Neural cell (in vitro differentiated cells): ENCODE measurements around the gene CD200. TPM values are rescaled to one million over a fixed set of nuclear protein-coding genes. Genes with fewer than 3 reads are reported as not detected.

Experiments
- H2AFZ ChIP-seq: fragments of 200-600, 300-800 bp; sonication (generic), shearing (Covaris generic); 2 replicates; pipeline ENCODE4 v1.6.0; 2014; ENCODE audit warnings: low read depth, mild to moderate bottlenecking, antibody characterized with exemption, low read length, moderate library complexity
- H3F3A ChIP-seq: fragments of 200-600 bp; shearing (Covaris generic); 2 replicates; pipeline ENCODE4 v1.6.1; 2016; ENCODE audit warnings: mild to moderate bottlenecking, moderate library complexity, mixed read lengths, antibody characterized with exemption, low read length; ENCODE audit not compliant: insufficient read depth, poor library complexity, severe bottlenecking
- H3K27ac ChIP-seq: fragments of 200-600, 300-800 bp; sonication (generic), shearing (Covaris generic); 2 replicates; pipeline ENCODE4 v1.5.1; 2014; ENCODE audit warnings: mild to moderate bottlenecking, low read length, moderate library complexity
- H3K27me3 ChIP-seq: fragments of 300-800, 200-600 bp; sonication (generic), shearing (Covaris generic); 2 replicates; pipeline ENCODE4 v1.6.0; 2014; ENCODE audit warnings: mild to moderate bottlenecking, low read depth, low read length, moderate library complexity; ENCODE audit not compliant: insufficient read depth
- H3K36me3 ChIP-seq: fragments of 300-800, 200-600 bp; sonication (generic), shearing (Covaris generic); 2 replicates; pipeline ENCODE4 v1.5.1; 2014; ENCODE audit warnings: mild to moderate bottlenecking, antibody characterized with exemption, low read length, moderate library complexity; ENCODE audit not compliant: insufficient read depth
- H3K4me2 ChIP-seq: fragments of 300-800, 200-600 bp; sonication (generic), shearing (Covaris generic); 2 replicates; pipeline ENCODE4 v1.6.0; 2014; ENCODE audit warnings: mild to moderate bottlenecking, low read length
- H3K4me3 ChIP-seq: fragments of 300-800, 200-600 bp; sonication (generic), shearing (Covaris generic); 2 replicates; pipeline ENCODE4 v1.5.1; 2014; ENCODE audit warnings: mild to moderate bottlenecking, low read length, moderate library complexity
- H3K79me2 ChIP-seq: fragments of 200-600 bp; shearing (Covaris generic); replicated peaks from 2 replicates; pipeline ENCODE4 v1.6.0; 2014; ENCODE audit warnings: mild to moderate bottlenecking, low read length, moderate library complexity; ENCODE audit not compliant: insufficient read depth
- H3K9ac ChIP-seq: fragments of 300-800, 200-600 bp; sonication (generic), shearing (Covaris generic); 2 replicates; pipeline ENCODE4 v1.6.1; 2016; ENCODE audit warnings: mild to moderate bottlenecking, low read length, mixed read lengths
- H3K9me2 ChIP-seq: fragments of 200-600 bp; shearing (Covaris generic); 2 replicates; pipeline ENCODE4 v1.6.1; 2016; ENCODE audit warnings: mild to moderate bottlenecking, low read length, mixed read lengths; ENCODE audit not compliant: insufficient read depth
- H3K9me3 ChIP-seq: fragments of 200-600, 300-800 bp; sonication (generic), shearing (Covaris generic); 2 replicates; pipeline ENCODE4 v1.6.1; 2016; ENCODE audit warnings: mild to moderate bottlenecking, mixed run types, low read length, moderate library complexity, mixed read lengths
- H4K20me1 ChIP-seq: fragments of 200-600 bp; shearing (Covaris generic); 2 replicates; pipeline ENCODE4 v1.6.1; 2016; ENCODE audit warnings: mild to moderate bottlenecking, mixed run types; ENCODE audit not compliant: insufficient read depth
- EP300 ChIP-seq: fragments of 450-650 bp; conservative IDR thresholded peaks from 2 replicates; pipeline ENCODE4 v1.6.1; 2014; ENCODE audit warnings: antibody characterized with exemption, mild to moderate bottlenecking, moderate library complexity; ENCODE audit not compliant: poor library complexity, severe bottlenecking
- EZH2 ChIP-seq: fragments of 200-600, 300-800 bp; shearing (Covaris generic), sonication (generic); IDR thresholded peaks from 2 replicates; pipeline ENCODE4 v1.6.1; 2014; ENCODE audit warnings: antibody characterized with exemption, low read length, borderline replicate concordance, mild to moderate bottlenecking; ENCODE audit not compliant: insufficient read depth, poor library complexity, severe bottlenecking
- MXI1 ChIP-seq: fragments of 450-650 bp; conservative IDR thresholded peaks from 2 replicates; pipeline ENCODE4 v1.6.1; 2014; ENCODE audit warnings: antibody characterized with exemption, mild to moderate bottlenecking; ENCODE audit not compliant: poor library complexity, severe bottlenecking
- POLR2AphosphoS5 ChIP-seq: IDR thresholded peaks from 2 replicates; pipeline ENCODE4 v1.6.1; 2012
- RAD21 ChIP-seq: fragments of 450-650 bp; conservative IDR thresholded peaks from 2 replicates; pipeline ENCODE4 v1.6.1; 2014; ENCODE audit warnings: antibody characterized with exemption, mild to moderate bottlenecking, moderate library complexity
- SMC3 ChIP-seq: fragments of 450-650 bp; conservative IDR thresholded peaks from 2 replicates; pipeline ENCODE4 v1.6.1; 2014; ENCODE audit warnings: antibody characterized with exemption, mild to moderate bottlenecking, moderate library complexity; ENCODE audit not compliant: poor library complexity
- TAF1 ChIP-seq: IDR thresholded peaks from 2 replicates; pipeline ENCODE4 v1.6.1; 2012; ENCODE audit warnings: low read depth
- polyA plus RNA-seq: library from polyadenylated mRNA; depleted of rRNA; stranded (reverse); fragments of >200 nt; gene quantifications from 2 replicates; pipeline ENCODE4 v1.2.3, GENCODE V29; 2014
- TF ChIP-seq, protein P1 (sequence below): IDR thresholded peaks from 2 replicates; pipeline ENCODE4 v1.6.1; 2012; ENCODE audit warnings: borderline replicate concordance
- TF ChIP-seq, protein P2 (sequence below): fragments of 450-650 bp; IDR thresholded peaks from 2 replicates; pipeline ENCODE4 v1.5.1; 2014; ENCODE audit warnings: antibody characterized with exemption, mild to moderate bottlenecking, moderate library complexity; ENCODE audit not compliant: poor library complexity, severe bottlenecking

Gene CD200
- polyA plus RNA-seq, 1 donor from 2014 or later = 174 TPM

DNA sequence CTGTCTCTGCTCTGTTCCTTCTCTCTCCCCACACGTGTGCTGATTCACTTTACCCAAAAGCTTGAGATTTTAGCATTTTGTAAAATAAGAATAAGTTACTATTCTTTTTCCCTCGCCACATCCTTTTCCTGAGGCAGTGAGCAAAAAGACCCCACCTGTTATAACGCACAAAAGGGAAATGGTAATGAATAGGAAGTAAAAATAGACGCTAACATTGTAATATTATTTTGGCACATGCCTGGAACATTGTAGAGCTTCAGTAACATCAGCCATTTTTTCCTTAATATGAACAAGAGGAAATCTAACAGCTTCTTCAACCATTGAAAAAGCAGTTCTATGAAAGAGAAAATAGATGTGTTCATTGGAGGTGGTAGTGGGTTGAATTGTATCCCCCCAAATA, 40.5 kb downstream of the CD200 start:
- TF ChIP-seq POLR2AphosphoS5 = no peak
- TF ChIP-seq, protein P1, sequence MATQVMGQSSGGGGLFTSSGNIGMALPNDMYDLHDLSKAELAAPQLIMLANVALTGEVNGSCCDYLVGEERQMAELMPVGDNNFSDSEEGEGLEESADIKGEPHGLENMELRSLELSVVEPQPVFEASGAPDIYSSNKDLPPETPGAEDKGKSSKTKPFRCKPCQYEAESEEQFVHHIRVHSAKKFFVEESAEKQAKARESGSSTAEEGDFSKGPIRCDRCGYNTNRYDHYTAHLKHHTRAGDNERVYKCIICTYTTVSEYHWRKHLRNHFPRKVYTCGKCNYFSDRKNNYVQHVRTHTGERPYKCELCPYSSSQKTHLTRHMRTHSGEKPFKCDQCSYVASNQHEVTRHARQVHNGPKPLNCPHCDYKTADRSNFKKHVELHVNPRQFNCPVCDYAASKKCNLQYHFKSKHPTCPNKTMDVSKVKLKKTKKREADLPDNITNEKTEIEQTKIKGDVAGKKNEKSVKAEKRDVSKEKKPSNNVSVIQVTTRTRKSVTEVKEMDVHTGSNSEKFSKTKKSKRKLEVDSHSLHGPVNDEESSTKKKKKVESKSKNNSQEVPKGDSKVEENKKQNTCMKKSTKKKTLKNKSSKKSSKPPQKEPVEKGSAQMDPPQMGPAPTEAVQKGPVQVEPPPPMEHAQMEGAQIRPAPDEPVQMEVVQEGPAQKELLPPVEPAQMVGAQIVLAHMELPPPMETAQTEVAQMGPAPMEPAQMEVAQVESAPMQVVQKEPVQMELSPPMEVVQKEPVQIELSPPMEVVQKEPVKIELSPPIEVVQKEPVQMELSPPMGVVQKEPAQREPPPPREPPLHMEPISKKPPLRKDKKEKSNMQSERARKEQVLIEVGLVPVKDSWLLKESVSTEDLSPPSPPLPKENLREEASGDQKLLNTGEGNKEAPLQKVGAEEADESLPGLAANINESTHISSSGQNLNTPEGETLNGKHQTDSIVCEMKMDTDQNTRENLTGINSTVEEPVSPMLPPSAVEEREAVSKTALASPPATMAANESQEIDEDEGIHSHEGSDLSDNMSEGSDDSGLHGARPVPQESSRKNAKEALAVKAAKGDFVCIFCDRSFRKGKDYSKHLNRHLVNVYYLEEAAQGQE = no peak
- TF ChIP-seq MXI1 = no peak
- no peak for TF ChIP-seq RAD21
- no peak for TF ChIP-seq SMC3
- TF ChIP-seq, protein P2, sequence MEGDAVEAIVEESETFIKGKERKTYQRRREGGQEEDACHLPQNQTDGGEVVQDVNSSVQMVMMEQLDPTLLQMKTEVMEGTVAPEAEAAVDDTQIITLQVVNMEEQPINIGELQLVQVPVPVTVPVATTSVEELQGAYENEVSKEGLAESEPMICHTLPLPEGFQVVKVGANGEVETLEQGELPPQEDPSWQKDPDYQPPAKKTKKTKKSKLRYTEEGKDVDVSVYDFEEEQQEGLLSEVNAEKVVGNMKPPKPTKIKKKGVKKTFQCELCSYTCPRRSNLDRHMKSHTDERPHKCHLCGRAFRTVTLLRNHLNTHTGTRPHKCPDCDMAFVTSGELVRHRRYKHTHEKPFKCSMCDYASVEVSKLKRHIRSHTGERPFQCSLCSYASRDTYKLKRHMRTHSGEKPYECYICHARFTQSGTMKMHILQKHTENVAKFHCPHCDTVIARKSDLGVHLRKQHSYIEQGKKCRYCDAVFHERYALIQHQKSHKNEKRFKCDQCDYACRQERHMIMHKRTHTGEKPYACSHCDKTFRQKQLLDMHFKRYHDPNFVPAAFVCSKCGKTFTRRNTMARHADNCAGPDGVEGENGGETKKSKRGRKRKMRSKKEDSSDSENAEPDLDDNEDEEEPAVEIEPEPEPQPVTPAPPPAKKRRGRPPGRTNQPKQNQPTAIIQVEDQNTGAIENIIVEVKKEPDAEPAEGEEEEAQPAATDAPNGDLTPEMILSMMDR = no peak
- no peak for TF ChIP-seq TAF1
- no peak for TF ChIP-seq EZH2
- H3K4me3 ChIP-seq = no peak overlapping the region

DNA sequence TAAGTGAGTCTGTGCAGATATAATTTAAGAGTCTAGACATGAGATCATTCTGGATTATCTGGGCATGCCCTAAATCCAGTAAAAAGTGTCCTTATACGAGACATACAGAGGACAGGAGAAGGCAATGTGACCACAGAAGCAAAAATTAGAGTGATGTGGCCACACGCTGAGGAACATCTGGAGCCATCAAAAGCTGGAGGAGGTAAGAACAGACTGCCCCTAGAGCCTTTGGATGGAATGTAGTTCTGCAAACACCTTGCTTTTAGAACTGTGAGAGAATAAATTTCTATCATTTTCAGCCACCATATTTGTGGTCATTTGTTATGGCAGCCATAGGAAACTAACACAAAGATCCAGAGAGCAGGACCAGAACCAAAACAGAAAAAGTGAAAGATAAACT, 41.0 kb downstream of the CD200 start:
- Histone ChIP-seq H3K27ac (no peak overlapping the region), H3K9me2 (no peaks in the 10 kb centered on the region), H3K36me3 (no peaks in the 10 kb centered on the region), H4K20me1 (no peaks in the 10 kb centered on the region), H3K79me2 (no peaks in the 10 kb centered on the region), H3K4me2 (no peak overlapping the region), H3F3A (no peaks in the 10 kb centered on the region), H3K9me3 (no peaks in the 10 kb centered on the region), H3K9ac (no peak overlapping the region), H3K4me3 (no peak overlapping the region), H2AFZ (no peak overlapping the region), H3K27me3 (no peaks in the 10 kb centered on the region)
- no peak for TF ChIP-seq EP300
- no peak for TF ChIP-seq EZH2
- no peak for TF ChIP-seq MXI1
- no peak for TF ChIP-seq TAF1
- TF ChIP-seq, protein P1 = no peak
- TF ChIP-seq SMC3 = no peak
- TF ChIP-seq POLR2AphosphoS5 = no peak
- TF ChIP-seq, protein P2 = no peak
- no peak for TF ChIP-seq RAD21

More for the DNA sequence above, 40.5 kb downstream of the CD200 start:
- Histone ChIP-seq H3K9me2 (no peaks in the 10 kb centered on the region), H3K27ac (no peak overlapping the region), H3K9ac (no peak overlapping the region), H3F3A (no peaks in the 10 kb centered on the region), H3K4me2 (no peak overlapping the region), H2AFZ (no peak overlapping the region), H3K36me3 (no peaks in the 10 kb centered on the region), H4K20me1 (no peaks in the 10 kb centered on the region), H3K79me2 (no peaks in the 10 kb centered on the region), H3K9me3 (no peaks in the 10 kb centered on the region), H3K27me3 (no peaks in the 10 kb centered on the region)
